Central memory CD8-positive, alpha-beta T cell (primary cell): Measurements from ENCODE around the gene SH3BP5L.
"Not testable (repeated sequence)": the region's sequence is repeated elsewhere in the genome, so short reads cannot be mapped to it uniquely, and the experiment has no call there.

Source experiments
- ATAC-seq: fragments of 150-1000 bp; cut with Tn5 transposase; replicated peaks from 2 replicates; pipeline ENCODE4 v1.10.0; 2022; ENCODE audit warnings: mild to moderate bottlenecking, moderate FRiP score, moderate number of reproducible peaks; ENCODE audit not compliant: poor library complexity, severe bottlenecking; ENCODE audit errors: extremely low read depth
- DNase-seq, 2 donors: peaks; one replicate each; pipeline ENCODE4 v3.0.0; 2021; ENCODE audit warnings: low spot score in 2 of 2
- H3K27ac Mint-ChIP-seq: one replicate; pipeline ENCODE4 v1.8.0; 2022; ENCODE audit warnings: low read depth, mild to moderate bottlenecking, moderate library complexity, mixed read lengths
- H3K27me3 Mint-ChIP-seq: one replicate; pipeline ENCODE4 v1.8.0; 2022; ENCODE audit warnings: mixed read lengths
- H3K36me3 Mint-ChIP-seq: one replicate; pipeline ENCODE4 v1.8.0; 2022; ENCODE audit warnings: mild to moderate bottlenecking, moderate library complexity, mixed read lengths; ENCODE audit not compliant: insufficient read depth
- H3K4me1 Mint-ChIP-seq: one replicate; pipeline ENCODE4 v1.8.0; 2022; ENCODE audit warnings: mixed read lengths
- H3K4me3 Mint-ChIP-seq: one replicate; pipeline ENCODE4 v1.8.0; 2022; ENCODE audit warnings: mild to moderate bottlenecking, moderate library complexity, mixed read lengths
- H3K9me3 Mint-ChIP-seq: one replicate; pipeline ENCODE4 v1.8.0; 2022; ENCODE audit warnings: mixed read lengths

The SH3BP5L gene

GRCh38 chr1:248810000-248810726, 15.6 kb downstream of the SH3BP5L start:
- H3K4me1 Mint-ChIP-seq: peaks cover 6% of the 10 kb centered on the region
- ATAC-seq (no peak), DNase-seq (no peak)
- no peaks in the 10 kb centered on the region for H3K27me3 Mint-ChIP-seq
- no peaks in the 10 kb centered on the region for H3K9me3 Mint-ChIP-seq
- H3K36me3 Mint-ChIP-seq: peaks cover 4% of the 10 kb centered on the region
- peak overlapping the region; percentile 3 for H3K27ac Mint-ChIP-seq
- no peak overlapping the region for H3K4me3 Mint-ChIP-seq

DNA sequence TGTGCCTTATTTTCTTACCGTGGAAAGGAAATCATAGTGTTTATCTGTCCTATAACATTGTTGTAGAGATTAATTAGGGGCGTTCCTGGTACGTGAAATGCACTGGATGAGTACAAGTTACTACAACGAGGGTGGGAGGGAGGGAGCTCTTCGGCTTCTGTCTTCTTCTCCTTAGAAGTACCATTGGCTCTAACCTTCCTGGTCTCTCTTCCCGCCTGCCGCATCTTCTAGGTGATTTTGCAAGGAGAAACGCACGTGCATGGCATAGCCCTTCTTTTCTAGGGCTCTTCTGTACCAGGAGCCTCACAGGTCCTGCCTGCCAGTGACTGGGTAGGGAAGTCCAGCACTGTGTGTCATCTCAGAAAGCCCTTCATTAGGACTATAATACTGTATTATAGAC, 16.8 kb downstream of the SH3BP5L start:
- no peak overlapping the region for H3K27ac Mint-ChIP-seq
- H3K4me1 Mint-ChIP-seq: peaks cover 6% of the 10 kb centered on the region
- no peak overlapping the region for H3K4me3 Mint-ChIP-seq
- H3K36me3 Mint-ChIP-seq: peaks cover 4% of the 10 kb centered on the region
- DNase-seq (no peak), ATAC-seq (no peak)
- no peaks in the 10 kb centered on the region for H3K9me3 Mint-ChIP-seq
- peaks cover 4% of the 10 kb centered on the region for H3K27me3 Mint-ChIP-seq

DNA sequence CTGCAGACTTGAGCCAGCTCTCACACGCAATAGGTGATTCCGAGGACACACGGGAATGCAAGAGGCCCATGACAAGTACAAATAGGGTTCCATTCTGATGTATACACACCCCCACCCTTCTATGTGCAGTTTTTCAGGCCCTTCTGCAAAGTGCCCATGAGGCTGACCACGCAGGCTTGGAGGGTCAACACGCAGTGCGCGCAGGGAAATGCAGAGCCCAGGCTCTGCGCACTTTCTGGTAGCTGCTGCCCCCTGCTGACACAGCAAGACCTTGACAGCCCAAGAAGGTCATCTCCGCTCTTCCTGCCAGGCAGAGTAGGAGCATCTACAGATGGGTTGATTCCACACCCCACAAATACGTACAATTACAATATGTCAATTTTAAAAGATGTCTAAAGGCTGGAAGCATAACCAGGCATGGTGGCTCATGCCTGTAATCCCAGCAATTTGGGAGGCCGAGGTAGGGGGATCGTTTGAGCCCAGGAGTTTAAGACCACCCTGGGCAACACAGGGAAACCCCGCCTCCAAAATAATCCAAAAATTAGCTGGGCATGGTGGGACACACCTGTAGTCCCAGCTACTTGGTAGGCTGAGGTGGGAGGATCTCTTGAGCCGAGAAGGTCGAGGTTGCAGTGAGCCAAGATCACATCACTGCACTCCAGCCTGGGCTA, 18.5 kb downstream of the SH3BP5L start:
- Mint-ChIP-seq H3K9me3 (no peaks in the 10 kb centered on the region), H3K27me3 (peaks cover 13% of the 10 kb centered on the region), H3K27ac (no peak overlapping the region), H3K36me3 (peaks cover 4% of the 10 kb centered on the region), H3K4me3 (no peak overlapping the region), H3K4me1 (peaks cover 6% of the 10 kb centered on the region)
- ATAC-seq (no peak), DNase-seq (no peak)

DNA sequence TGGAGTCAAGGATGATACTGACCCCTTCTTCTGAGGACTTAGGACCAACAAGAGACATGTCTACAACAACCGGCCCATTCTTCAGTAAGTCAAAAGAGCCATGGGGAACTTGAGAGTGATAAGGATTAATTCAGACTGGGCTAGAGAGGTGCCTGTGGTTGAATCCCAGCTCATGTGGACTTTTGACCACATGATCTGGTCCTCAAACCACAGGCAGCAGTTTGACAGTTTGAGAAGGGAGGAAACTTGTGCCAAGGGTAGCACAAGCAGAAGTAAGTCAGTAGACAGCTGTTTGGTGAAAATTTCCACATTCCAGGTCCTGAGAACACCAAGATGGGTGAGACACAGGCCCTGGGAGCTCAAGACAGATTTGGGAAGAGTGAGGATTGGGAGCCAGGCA, 19.8 kb downstream of the SH3BP5L start:
- no peak for DNase-seq
- no peak for ATAC-seq
- Mint-ChIP-seq H3K9me3 (no peaks in the 10 kb centered on the region), H3K36me3 (peaks cover 4% of the 10 kb centered on the region), H3K27ac (no peak overlapping the region), H3K27me3 (peaks cover 26% of the 10 kb centered on the region), H3K4me1 (no peaks in the 10 kb centered on the region), H3K4me3 (no peak overlapping the region)

DNA sequence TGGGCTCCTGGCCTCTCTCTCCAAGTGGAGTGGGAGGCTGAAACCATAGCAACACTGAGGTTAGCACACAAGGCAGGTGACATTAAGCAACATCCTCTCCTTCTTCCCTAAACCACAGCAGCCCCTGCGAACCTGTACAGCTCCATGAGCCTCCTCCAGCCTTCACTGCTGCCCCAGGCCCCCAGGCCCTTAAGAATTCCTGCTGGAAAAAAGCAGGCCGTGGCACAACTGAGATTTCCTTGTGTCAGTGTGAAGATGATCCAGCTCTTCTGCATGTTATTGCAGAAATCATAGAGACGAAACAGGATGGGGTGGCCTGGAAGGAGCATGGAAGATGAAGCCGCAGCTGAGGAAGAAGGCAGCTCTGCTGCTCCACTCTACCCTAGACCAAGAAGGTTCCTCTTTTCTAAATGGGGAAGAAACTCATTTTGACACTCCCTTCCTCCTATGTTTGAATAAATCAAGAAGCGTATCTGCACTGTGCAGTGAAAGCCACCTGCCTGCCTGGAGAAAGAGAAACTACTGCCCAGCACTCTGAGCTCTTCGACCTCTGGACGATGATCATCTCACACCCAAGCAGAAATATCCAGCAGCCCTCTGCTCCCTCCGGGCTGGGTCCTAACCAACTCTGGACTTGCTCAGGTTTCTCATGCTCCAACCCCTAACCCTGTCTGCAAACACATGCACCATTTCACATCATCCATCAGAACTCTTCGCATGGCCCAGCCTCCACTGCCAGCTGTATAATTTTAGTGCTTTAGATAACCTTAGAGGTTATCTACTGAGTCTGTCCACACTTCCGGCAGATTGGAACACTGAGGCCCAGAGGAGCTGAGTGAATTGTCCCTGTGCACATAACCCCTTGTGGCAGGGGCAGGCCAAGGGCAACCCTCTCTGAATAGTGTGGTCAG, 20.7 kb downstream of the SH3BP5L start:
- no peaks in the 10 kb centered on the region for H3K9me3 Mint-ChIP-seq
- peaks cover 4% of the 10 kb centered on the region for H3K36me3 Mint-ChIP-seq
- no peak for DNase-seq
- H3K4me1 Mint-ChIP-seq: no peaks in the 10 kb centered on the region
- H3K27me3 Mint-ChIP-seq: peaks cover 35% of the 10 kb centered on the region
- ATAC-seq: peak; percentile 46
- no peak overlapping the region for H3K4me3 Mint-ChIP-seq
- H3K27ac Mint-ChIP-seq: no peak overlapping the region

GRCh38 chr1:248803501-248803900, 22.2 kb downstream of the SH3BP5L start:
- DNase-seq, H3K4me1 Mint-ChIP-seq, H3K9me3 Mint-ChIP-seq, H3K27ac Mint-ChIP-seq, ATAC-seq, H3K4me3 Mint-ChIP-seq, H3K36me3 Mint-ChIP-seq: not testable (repeated sequence)
- peaks cover 50% of the 10 kb centered on the region for H3K27me3 Mint-ChIP-seq

GRCh38 chr1:248802454-248802853, 23.3 kb downstream of the SH3BP5L start:
- DNase-seq (no peak), ATAC-seq (no peak)
- Mint-ChIP-seq H3K27ac (no peak overlapping the region), H3K27me3 (peaks cover 61% of the 10 kb centered on the region), H3K4me1 (no peaks in the 10 kb centered on the region), H3K4me3 (no peak overlapping the region), H3K9me3 (no peaks in the 10 kb centered on the region), H3K36me3 (no peaks in the 10 kb centered on the region)

DNA sequence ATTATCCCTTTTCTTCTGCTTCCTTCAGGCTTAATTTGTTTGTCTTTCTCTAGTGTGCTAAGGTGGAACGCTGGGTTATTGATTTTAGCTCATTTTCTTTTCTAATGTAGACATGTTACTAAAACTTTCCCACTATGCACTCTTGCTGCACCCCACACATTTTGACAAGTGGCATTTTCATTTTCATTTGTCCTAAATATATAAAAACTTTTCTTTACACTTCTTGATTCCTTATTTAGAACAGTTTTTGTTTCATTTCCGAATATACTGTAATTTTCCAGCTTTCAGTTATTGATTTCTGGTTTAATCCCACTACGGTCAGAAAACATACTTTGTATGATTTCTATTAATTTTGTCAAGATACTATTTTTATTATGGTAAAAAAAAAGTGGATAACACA, 25.3 kb downstream of the SH3BP5L start:
- Mint-ChIP-seq H3K4me1 (no peaks in the 10 kb centered on the region), H3K4me3 (no peak overlapping the region), H3K27ac (no peak overlapping the region), H3K27me3 (peaks cover 69% of the 10 kb centered on the region), H3K36me3 (peaks cover 1% of the 10 kb centered on the region), H3K9me3 (no peaks in the 10 kb centered on the region)
- no peak for DNase-seq
- ATAC-seq: no peak

- no peak for DNase-seq
Observed at GRCh38 chr1:248798791-248799190, 26.9 kb downstream of the SH3BP5L start.

DNA sequence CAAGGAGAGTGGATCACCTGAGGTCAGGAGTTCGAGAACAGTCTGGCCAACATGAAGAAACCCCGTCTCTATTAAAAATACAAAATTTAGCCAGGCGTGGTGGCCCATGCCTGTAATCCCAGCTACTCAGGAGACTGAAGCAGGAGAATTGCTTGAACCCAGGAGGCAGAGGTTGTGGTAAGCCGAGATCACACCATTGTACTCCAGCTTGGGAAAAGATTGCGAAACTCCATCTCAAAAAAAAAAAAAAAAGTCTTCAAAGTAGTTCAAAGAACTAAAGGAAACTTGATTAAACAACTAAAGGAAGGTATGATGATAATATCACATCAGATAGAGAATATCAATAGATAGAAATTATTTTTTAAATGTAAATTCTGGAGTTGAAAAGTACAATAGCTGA, 31.1 kb downstream of the SH3BP5L start:
- not testable (repeated sequence) for H3K36me3 Mint-ChIP-seq, H3K27ac Mint-ChIP-seq, H3K4me3 Mint-ChIP-seq, DNase-seq, H3K9me3 Mint-ChIP-seq, ATAC-seq, H3K4me1 Mint-ChIP-seq
- H3K27me3 Mint-ChIP-seq: peaks cover 31% of the 10 kb centered on the region

More at GRCh38 chr1:248798791-248799190, 26.9 kb downstream of the SH3BP5L start:
- Mint-ChIP-seq H3K9me3 (peaks cover 5% of the 10 kb centered on the region), H3K27me3 (peaks cover 65% of the 10 kb centered on the region), H3K27ac (no peak overlapping the region), H3K4me1 (no peaks in the 10 kb centered on the region), H3K4me3 (no peak overlapping the region), H3K36me3 (peaks cover 1% of the 10 kb centered on the region)
- ATAC-seq: no peak

DNA sequence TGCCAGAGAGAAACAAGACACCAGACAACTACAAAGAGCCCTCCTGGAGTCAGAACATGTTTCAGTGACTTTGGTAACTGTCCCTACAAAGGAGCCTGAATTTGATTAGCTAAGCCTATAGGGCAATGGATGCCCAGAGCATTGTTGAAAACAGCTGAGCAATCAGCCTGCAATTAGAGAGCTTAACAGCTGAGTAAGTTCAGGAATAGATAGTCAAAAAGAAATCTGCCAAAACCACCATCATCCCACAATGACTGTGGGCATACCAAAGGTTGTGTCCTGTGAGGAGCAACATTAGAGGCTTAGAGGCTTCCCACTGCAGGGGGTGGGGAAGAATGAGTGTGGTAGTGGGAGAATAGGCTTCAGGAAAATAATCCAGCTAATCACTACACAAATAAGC, 32.1 kb downstream of the SH3BP5L start:
- Mint-ChIP-seq H3K27me3 (peaks cover 23% of the 10 kb centered on the region), H3K9me3 (peaks cover 6% of the 10 kb centered on the region), H3K27ac (no peak overlapping the region), H3K36me3 (peaks cover 1% of the 10 kb centered on the region), H3K4me3 (no peak overlapping the region), H3K4me1 (no peaks in the 10 kb centered on the region)
- ATAC-seq (no peak), DNase-seq (no peak)

GRCh38 chr1:248792342-248792741, 33.4 kb downstream of the SH3BP5L start:
- peaks cover 23% of the 10 kb centered on the region for H3K27me3 Mint-ChIP-seq
- no peaks in the 10 kb centered on the region for H3K4me1 Mint-ChIP-seq
- peaks cover 6% of the 10 kb centered on the region for H3K9me3 Mint-ChIP-seq
- no peak for DNase-seq
- no peak overlapping the region for H3K27ac Mint-ChIP-seq
- peaks cover 1% of the 10 kb centered on the region for H3K36me3 Mint-ChIP-seq
- no peak for ATAC-seq
- no peak overlapping the region for H3K4me3 Mint-ChIP-seq
